Nucleus accumbens (tissue), 56 donors: ENCODE data around the gene TAF8.

ENCODE experiments used
- DNase-seq, 56 donors: peaks; one replicate each; lab custom pipeline; 2025; lab: John Stamatoyannopoulos, UW

Gene TAF8

DNA sequence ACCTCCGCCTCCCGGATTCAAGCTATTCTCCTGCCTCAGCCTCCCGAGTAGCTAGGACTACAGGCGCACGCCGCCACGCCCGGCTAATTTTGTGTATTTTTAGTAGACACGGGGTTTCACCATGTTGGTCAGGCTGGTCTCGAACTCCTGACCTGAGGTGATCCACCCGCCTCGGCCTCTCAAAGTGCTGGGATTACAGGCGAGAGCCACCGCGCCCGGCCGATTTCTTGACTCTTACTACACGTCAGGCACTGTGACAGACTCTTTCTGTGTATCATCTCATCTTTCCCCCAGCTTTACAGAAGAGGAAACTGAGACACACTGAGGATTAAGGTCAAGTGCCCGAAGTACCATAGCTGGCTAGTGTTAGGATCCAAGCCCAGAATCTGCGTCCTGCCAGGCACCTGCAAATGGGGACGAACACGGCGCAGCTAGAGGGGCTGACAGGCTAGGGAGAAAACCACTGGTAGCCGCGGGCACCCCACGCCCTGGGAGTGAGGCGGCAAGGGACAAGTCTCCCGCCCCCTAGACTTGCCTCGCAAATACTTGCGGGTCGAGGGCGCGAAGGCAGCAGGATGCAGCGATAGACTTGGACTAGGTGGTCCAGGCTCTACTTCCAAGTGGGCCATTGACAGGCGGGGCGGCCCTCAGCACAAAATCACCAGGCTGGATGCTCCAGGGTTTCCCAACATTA is 1.1 kb upstream of the TAF8 start:
- DNase-seq = peak in 2 of 56 donors; percentile 12 to 18

DNA sequence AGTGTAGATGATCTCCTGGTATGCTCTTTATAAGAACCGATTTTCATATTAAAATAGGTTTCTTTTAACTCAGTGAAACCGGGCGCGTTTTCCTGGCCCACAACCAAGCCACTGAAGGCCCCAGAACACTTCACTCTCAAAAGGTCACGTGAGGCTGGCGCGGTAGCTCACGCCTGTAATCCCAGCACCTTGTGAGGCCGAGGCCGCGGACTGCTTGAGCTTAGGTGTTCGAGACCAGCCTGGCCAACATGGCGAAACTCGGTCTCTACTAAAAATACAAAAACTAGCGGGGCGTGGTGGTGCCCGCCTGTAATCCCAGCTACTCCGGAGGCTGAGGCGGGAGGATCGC is 402 bp upstream of the TAF8 start:
- peak in 9 of 56 donors; percentile 28 to 63 (median 49) for DNase-seq

- DNase-seq = no peak
These were observed 937 bp downstream of the TAF8 start for GRCh38 chr6:42051268-42051653.

GRCh38 chr6:42053601-42054000 is 3.3 kb downstream of the TAF8 start:
- no peak for DNase-seq

DNA sequence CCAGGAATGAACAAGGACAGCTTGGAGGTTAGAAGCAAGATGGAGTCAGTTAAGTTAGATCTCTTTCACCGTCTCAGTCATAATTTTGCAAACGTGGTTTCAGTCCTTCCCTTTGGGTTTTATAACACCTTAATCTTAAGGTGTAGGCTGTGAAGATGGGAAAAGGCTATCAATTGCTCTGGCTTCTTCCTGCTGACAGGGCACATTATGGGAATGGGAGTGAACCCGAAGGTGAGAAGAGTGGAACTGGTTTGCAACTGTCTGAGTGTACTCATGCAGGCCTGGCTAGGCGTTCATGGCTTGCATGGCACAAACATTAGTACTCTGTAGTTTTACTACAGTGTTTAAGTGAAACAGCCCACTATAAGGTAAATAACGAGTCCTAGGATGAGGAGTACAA is 9.4 kb downstream of the TAF8 start:
- no peak for DNase-seq

- peak in 3 of 56 donors; percentile 12 to 23 (median 12) for DNase-seq
These were observed 15.9 kb downstream of the TAF8 start for GRCh38 chr6:42066156-42066675.

GRCh38 chr6:42068173-42068572 is 17.8 kb downstream of the TAF8 start:
- DNase-seq = no peak

GRCh38 chr6:42068872-42069522 is 18.7 kb downstream of the TAF8 start:
- DNase-seq = no peak

- no peak for DNase-seq
These were observed 21.7 kb downstream of the TAF8 start for GRCh38 chr6:42071881-42072583.

DNA sequence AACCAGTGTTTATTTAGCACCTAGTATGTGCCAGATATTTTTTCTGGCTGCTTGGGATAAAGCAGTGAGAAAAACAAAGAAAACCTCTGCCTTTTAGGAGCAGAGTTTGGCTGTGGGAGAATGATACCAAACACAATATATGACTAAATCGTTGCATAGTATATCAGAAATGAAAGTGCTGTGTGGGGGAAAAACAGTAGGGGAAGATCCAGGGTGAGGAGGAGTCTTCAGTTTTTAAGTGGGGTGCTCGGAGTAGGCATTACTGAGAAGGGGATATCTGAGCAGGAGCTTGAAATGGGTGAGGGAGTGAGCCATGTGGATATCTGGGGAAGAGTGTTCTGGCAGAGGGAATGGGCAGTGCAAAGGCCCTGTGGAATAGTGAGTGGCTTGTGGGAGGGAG is 23.0 kb downstream of the TAF8 start:
- DNase-seq = no peak

- DNase-seq = peak in 40 of 56 donors; percentile 1 to 84 (median 34)
These were observed 25.0 kb downstream of the TAF8 start for GRCh38 chr6:42075159-42075838.

DNA sequence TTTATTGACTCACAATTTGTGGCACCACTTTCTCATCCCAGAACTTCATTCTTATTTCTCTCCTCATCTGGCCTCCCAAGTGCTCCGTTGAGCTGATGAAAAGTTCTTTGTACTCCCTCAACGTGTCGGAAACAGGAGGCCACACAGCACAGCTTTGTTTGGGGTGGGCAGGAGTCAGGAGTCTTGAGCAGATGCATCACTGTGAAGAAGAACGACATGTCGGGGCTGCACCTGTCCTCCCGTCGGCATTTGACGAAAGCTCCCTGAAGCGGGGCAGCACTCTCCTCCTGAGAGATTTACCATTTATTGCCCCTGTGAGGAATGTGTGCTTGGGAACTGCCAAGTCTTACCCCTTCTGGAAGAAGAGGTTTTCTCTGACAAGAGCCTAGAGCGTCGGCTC is 28.1 kb downstream of the TAF8 start:
- peak in 1 of 56 donors; percentile 2 for DNase-seq

DNA sequence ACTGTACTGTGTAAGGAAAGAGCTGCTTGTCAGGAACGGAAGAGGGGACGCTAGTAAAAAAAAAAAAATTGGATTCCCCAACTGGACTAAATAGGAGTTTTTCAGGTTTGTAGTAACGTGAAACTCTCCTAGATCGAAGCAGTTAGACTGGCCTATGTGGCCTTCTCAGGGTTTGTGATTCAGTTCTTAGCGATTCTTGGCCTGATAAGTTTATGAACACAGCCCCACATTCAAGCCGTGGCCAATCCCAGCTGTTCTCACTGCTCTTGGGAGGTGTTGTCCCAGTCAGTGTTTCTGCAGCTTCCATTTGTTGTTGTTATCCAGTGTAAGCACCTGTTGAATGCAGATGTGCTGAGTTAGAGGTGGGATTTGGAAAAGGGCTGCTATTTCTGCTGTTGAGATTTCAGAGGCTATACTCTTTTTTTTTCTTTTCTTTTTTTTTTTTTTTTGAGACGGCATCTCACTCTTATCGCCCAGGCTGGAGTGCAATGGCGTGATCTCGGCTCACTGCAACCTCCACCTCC is 29.7 kb downstream of the TAF8 start:
- DNase-seq = no peak

GRCh38 chr6:42083530-42083929 is 33.2 kb downstream of the TAF8 start:
- no peak for DNase-seq

- DNase-seq = no peak
These were observed 34.6 kb downstream of the TAF8 start for GRCh38 chr6:42084889-42085288.

GRCh38 chr6:42086046-42087035 is 36.0 kb downstream of the TAF8 start:
- DNase-seq = no peak

GRCh38 chr6:42088101-42088591 is 37.8 kb downstream of the TAF8 start:
- no peak for DNase-seq

- no peak for DNase-seq
These were observed 40.7 kb downstream of the TAF8 start for GRCh38 chr6:42090819-42091717.
